HG03457 (cell line): Measurements from ENCODE around the gene NYNRIN.

Experiments
- ATAC-seq: cut with Tn5 transposase; IDR thresholded peaks from one replicate; pipeline ENCODE4 v1.9.1; 2021; ENCODE audit warnings: moderate number of reproducible peaks; ENCODE audit not compliant: unreplicated experiment

The NYNRIN gene

GRCh38 chr14:24414077-24414476 lies 15.3 kb downstream of the NYNRIN start:
- no peak for ATAC-seq

GRCh38 chr14:24414732-24415420 lies 16.1 kb downstream of the NYNRIN start:
- no peak for ATAC-seq

GRCh38 chr14:24415421-24416253 lies 16.8 kb downstream of the NYNRIN start:
- no peak for ATAC-seq

GRCh38 chr14:24416254-24416931 lies 17.6 kb downstream of the NYNRIN start:
- ATAC-seq = no peak

- ATAC-seq = no peak
Measured at GRCh38 chr14:24416932-24417619, 18.3 kb downstream of the NYNRIN start.

GRCh38 chr14:24417832-24418491 lies 19.2 kb downstream of the NYNRIN start:
- ATAC-seq = no peak

- ATAC-seq = no peak
Measured at GRCh38 chr14:24418492-24418873, 19.7 kb downstream of the NYNRIN start.

GRCh38 chr14:24422261-24422660 lies 23.5 kb downstream of the NYNRIN start:
- no peak for ATAC-seq

GRCh38 chr14:24422694-24423601 lies 24.1 kb downstream of the NYNRIN start:
- ATAC-seq = no peak

- ATAC-seq = no peak
Measured at GRCh38 chr14:24425704-24426103, 26.9 kb downstream of the NYNRIN start.

- ATAC-seq = no peak
Measured at GRCh38 chr14:24426150-24426911, 27.5 kb downstream of the NYNRIN start.

GRCh38 chr14:24426912-24427536 lies 28.2 kb downstream of the NYNRIN start:
- no peak for ATAC-seq

GRCh38 chr14:24427537-24428508 lies 29.0 kb downstream of the NYNRIN start:
- no peak for ATAC-seq

- ATAC-seq = no peak
Measured at GRCh38 chr14:24428628-24429394, 30.0 kb downstream of the NYNRIN start.

GRCh38 chr14:24429395-24430142 lies 30.8 kb downstream of the NYNRIN start, which contains the start of the genes CBLN3 and KHNYN:
TSS of gene CBLN3 (minus strand) at chr14:24429668. CDS start at chr14:24429054, 614 bp downstream.
TSS of gene KHNYN (plus strand) at chr14:24429954. CDS start at chr14:24430731, 777 bp downstream.
- ATAC-seq = peak; percentile 73
